Loucy (cell line): Measurements from ENCODE around the gene IRGM.

Experiments
- H2AFZ ChIP-seq: fragments of 200-600 bp; sonication (generic); 2 replicates; pipeline ENCODE4 v1.6.0; 2016; ENCODE audit warnings: antibody characterized with exemption, mild to moderate bottlenecking, low read length, moderate library complexity
- H3F3A ChIP-seq: fragments of 200-600 bp; 2 replicates; pipeline ENCODE4 v1.6.0; 2016; ENCODE audit warnings: antibody characterized with exemption, low read depth, mild to moderate bottlenecking
- H3K27me3 ChIP-seq: fragments of 200-600 bp; sonication (generic); 2 replicates; pipeline ENCODE4 v1.6.1; 2014; ENCODE audit warnings: low read length, mild to moderate bottlenecking; ENCODE audit not compliant: insufficient read depth, poor library complexity, severe bottlenecking
- H3K36me3 ChIP-seq: fragments of 200-600 bp; sonication (generic); 2 replicates; pipeline ENCODE4 v1.6.1; 2016; ENCODE audit warnings: low read length; ENCODE audit not compliant: insufficient read depth
- H3K4me1 ChIP-seq: fragments of 200-600 bp; sonication (generic); 2 replicates; pipeline ENCODE4 v1.5.1; 2014; ENCODE audit warnings: low read length, mild to moderate bottlenecking; ENCODE audit not compliant: insufficient read depth, poor library complexity, severe bottlenecking
- H3K4me2 ChIP-seq: fragments of 200-600 bp; sonication (generic); 2 replicates; pipeline ENCODE4 v1.6.0; 2014; ENCODE audit warnings: antibody characterized with exemption, low read length, low read depth, mild to moderate bottlenecking; ENCODE audit not compliant: poor library complexity, severe bottlenecking
- H3K4me3 ChIP-seq: fragments of 200-600 bp; sonication (generic); 2 replicates; pipeline ENCODE4 v1.5.1; 2014; ENCODE audit warnings: low read length, mild to moderate bottlenecking, mixed read lengths; ENCODE audit not compliant: poor library complexity, severe bottlenecking
- H3K79me2 ChIP-seq: fragments of 200-600 bp; sonication (generic); 2 replicates; pipeline ENCODE4 v1.6.1; 2014; ENCODE audit warnings: low read length; ENCODE audit not compliant: insufficient read depth
- H3K9ac ChIP-seq: fragments of 200-600 bp; sonication (generic); 2 replicates; pipeline ENCODE4 v1.6.0; 2014; ENCODE audit warnings: mild to moderate bottlenecking, low read depth, low read length, moderate library complexity; ENCODE audit not compliant: poor library complexity, severe bottlenecking
- H3K9me2 ChIP-seq: fragments of 200-600 bp; sonication (generic); replicated peaks from 2 replicates; pipeline ENCODE4 v1.6.1; 2016; ENCODE audit warnings: low read depth, low read length, mixed read lengths
- H3K9me3 ChIP-seq: fragments of 200-600 bp; sonication (generic); 2 replicates; pipeline ENCODE4 v1.6.1; 2014; ENCODE audit warnings: mild to moderate bottlenecking, antibody characterized with exemption, low read length, low read depth; ENCODE audit not compliant: insufficient read depth
- H4K20me1 ChIP-seq: fragments of 200-600 bp; sonication (generic); 2 replicates; pipeline ENCODE4 v1.6.0; 2014; ENCODE audit warnings: antibody characterized with exemption, low read length, mild to moderate bottlenecking; ENCODE audit not compliant: insufficient read depth, poor library complexity, severe bottlenecking
- EZH2phosphoT487 ChIP-seq: fragments of 200-600 bp; IDR thresholded peaks from 2 replicates; pipeline ENCODE4 v1.6.1; 2018; ENCODE audit warnings: antibody characterized with exemption, mild to moderate bottlenecking, moderate library complexity, borderline replicate concordance
- TF ChIP-seq, protein P1 (sequence below): fragments of 200-600 bp; sonication (generic); conservative IDR thresholded peaks from 2 replicates; pipeline ENCODE4 v1.5.1; 2014; ENCODE audit warnings: mild to moderate bottlenecking, antibody characterized with exemption, low read length

Gene IRGM

DNA sequence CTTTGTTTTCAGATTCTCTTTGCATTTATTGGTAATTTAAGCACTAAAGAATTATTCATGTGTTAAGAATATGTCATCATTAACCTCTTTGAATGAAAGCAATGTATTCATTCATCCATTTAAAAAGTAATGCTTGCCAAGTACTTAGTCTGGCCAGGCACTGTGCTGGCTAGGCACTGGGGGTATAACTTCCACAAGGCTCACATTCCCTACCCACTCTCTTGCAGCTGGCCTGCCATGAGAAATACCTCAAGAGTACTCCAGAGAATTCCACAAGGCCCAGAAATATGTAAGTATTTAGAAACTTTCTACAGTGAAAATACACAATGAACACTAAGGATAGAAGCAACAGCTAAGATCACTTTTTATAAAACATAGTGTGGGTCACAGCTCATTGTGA, 33.0 kb downstream of the IRGM start:
- TF ChIP-seq, protein P1, sequence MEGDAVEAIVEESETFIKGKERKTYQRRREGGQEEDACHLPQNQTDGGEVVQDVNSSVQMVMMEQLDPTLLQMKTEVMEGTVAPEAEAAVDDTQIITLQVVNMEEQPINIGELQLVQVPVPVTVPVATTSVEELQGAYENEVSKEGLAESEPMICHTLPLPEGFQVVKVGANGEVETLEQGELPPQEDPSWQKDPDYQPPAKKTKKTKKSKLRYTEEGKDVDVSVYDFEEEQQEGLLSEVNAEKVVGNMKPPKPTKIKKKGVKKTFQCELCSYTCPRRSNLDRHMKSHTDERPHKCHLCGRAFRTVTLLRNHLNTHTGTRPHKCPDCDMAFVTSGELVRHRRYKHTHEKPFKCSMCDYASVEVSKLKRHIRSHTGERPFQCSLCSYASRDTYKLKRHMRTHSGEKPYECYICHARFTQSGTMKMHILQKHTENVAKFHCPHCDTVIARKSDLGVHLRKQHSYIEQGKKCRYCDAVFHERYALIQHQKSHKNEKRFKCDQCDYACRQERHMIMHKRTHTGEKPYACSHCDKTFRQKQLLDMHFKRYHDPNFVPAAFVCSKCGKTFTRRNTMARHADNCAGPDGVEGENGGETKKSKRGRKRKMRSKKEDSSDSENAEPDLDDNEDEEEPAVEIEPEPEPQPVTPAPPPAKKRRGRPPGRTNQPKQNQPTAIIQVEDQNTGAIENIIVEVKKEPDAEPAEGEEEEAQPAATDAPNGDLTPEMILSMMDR: no peak
- TF ChIP-seq EZH2phosphoT487: no peak
- no peaks in the 10 kb centered on the region for H3K4me1 ChIP-seq
- H3K9me3 ChIP-seq: no peaks in the 10 kb centered on the region
- H3K4me3 ChIP-seq: no peak overlapping the region
- H2AFZ ChIP-seq: no peak overlapping the region
- peaks cover 36% of the 10 kb centered on the region; the same call in 1 of the 2 replicates for H3K36me3 ChIP-seq
- H3K79me2 ChIP-seq: no peaks in the 10 kb centered on the region
- H4K20me1 ChIP-seq: no peaks in the 10 kb centered on the region
- no peaks in the 10 kb centered on the region for H3F3A ChIP-seq
- no peak overlapping the region for H3K9ac ChIP-seq
- H3K9me2 ChIP-seq: no peaks in the 10 kb centered on the region
- no peak overlapping the region for H3K4me2 ChIP-seq
- H3K27me3 ChIP-seq: no peaks in the 10 kb centered on the region

DNA sequence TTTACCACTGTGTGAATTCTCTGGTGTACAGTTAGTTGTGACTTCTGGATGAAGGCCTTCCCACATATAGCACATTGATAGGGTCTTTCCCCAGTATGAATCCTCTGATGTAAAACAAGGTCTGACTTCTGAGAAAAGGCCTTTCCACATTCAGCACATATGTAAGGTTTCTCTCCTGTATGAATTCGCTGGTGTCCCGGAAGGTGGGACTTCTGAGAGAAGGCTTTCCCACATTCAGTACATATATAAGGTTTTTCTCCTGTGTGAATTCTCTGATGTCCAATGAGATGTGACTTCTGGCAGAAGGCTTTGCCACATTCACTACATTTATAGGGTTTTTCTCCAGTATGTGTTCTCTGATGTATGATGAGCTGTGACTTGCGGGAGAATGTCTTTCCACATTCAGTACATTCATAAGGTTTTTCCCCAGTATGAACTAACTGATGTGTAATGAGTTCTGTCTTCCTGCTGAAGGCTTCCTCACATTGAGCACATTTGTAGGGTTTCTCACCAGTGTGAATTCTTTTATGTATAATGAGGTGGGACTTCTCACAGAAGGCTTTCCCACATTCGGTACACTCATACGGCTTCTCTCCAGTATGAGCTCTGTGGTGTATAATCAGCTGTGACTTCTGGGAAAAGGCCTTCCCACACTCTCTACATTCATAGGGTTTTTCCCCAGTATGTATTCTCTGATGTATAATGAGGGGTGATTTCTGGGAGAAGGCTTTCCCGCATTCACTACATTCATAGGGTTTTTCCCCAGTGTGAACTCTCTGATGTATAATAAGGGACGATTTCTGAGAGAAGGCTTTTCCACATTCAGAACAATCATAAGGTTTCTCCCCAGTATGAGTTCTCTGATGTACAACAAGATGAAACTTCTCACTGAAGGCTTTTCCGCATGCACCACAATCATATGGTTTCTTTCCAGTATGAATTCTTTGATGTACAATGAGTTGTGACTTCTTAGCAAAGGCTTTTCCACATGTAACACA, 49.4 kb downstream of the IRGM start:
- Histone ChIP-seq H4K20me1 (no peaks in the 10 kb centered on the region), H3K36me3 (peaks cover 31% of the 10 kb centered on the region; the same call in 1 of the 2 replicates), H3K9me3 (peaks cover 78% of the 10 kb centered on the region), H3K4me3 (no peak overlapping the region), H3K4me2 (no peak overlapping the region), H3F3A (no peaks in the 10 kb centered on the region), H3K27me3 (no peaks in the 10 kb centered on the region), H3K9me2 (no peaks in the 10 kb centered on the region), H3K4me1 (no peaks in the 10 kb centered on the region), H2AFZ (no peak overlapping the region), H3K79me2 (no peaks in the 10 kb centered on the region), H3K9ac (no peak overlapping the region)
- no peak for TF ChIP-seq EZH2phosphoT487
- TF ChIP-seq, protein P1: no peak
